GM19397 (cell line): Measurements from ENCODE around the gene SPACA4.

Experiments used
- ATAC-seq: cut with Tn5 transposase; IDR thresholded peaks from one replicate; pipeline ENCODE4 v1.9.1; 2021; ENCODE audit warnings: mild to moderate bottlenecking, moderate library complexity; ENCODE audit not compliant: unreplicated experiment

SPACA4 gene

DNA sequence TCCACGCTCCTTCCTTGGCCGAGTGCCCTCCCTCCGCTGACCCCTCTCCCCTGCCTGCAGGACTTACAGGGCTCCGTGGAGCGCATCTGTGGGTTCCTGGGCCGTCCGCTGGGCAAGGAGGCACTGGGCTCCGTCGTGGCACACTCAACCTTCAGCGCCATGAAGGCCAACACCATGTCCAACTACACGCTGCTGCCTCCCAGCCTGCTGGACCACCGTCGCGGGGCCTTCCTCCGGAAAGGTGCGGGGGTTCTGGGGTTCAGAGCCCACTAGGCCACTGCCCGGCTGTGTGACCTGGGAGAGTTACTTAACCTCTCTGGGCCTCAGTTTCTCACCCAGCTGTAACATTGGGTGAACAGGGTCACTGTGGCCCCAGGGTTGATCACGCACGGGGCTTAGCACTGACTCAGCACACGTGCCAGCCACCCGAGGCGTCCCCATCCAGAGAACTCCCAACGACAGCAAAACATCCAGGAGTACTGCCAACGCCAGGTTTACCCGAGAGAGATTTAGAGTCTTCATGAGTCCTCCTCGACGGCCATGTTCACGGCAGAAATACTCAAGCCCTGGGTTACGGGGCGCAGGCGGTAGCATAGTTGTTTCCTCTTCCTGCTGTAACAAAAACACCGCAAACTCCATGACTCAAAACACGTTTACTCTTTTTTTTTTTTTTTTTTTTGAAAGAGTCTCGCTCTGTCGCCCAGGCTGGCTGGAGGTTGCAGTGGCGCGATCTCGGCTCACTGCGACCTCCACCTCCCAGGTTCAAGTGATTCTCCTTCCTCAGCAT, 9.7 kb upstream of the SPACA4 start:
- ATAC-seq, result no peak

GRCh38 chr19:48598996-48599700, 7.4 kb upstream of the SPACA4 start:
- ATAC-seq, result no peak

DNA sequence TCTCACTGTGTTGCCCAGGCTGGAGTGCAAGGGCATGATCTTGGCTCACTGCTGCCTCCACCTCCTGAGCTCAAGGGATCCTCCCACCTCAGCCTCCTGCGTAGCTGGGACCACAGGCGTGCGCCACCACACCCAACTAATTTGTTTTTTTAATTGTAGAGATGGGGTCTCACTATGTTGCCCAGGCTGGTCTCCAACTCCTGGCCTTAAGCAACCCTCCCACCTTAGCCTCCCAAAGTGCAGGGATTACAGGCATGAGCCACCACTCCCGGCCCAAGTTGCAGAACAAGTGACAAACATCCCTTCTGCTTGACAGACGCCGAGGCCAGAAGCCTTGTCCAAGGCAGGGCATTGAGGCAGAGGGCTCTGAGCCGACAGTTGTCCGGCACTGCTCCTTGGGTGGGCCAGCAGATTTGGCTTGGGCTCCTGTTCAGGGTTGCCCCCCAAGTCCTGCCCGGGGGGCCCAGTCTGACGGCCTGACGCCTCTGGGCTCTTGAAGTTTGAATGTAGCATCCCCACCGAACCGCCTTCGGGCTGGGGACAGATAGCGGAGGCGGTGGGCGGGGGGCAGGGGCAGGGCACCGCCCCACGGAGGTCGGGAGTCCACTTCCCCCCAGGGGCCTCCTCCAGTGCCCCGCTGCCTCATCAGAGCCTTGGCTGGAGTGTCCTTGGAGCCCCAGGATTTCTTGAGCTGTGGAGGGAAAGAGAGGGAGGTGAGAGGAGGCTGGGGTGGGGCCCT, 5.7 kb upstream of the SPACA4 start:
- ATAC-seq, result no peak

GRCh38 chr19:48603001-48603400, 3.5 kb upstream of the SPACA4 start:
- no peak for ATAC-seq

DNA sequence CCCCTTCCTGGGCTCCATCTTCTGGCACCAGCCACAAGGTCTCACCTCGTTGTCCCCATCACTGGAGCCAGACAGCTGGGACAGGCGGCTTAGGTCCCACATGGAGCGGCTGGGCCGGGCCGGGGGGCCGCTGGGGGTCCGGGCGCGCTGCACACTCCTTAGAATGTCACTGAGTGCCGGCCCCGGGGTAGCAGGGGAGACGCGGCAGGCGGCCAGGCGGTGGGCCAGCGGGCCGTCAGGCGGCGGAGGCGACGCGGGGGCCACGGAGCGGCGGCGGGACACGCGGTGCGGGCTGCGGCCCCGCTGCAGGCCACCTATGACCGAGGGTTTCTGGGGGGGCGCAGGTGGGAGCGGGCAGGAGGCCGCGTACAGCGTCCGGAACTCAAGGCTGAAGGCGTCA, 3.1 kb upstream of the SPACA4 start:
- no peak for ATAC-seq

DNA sequence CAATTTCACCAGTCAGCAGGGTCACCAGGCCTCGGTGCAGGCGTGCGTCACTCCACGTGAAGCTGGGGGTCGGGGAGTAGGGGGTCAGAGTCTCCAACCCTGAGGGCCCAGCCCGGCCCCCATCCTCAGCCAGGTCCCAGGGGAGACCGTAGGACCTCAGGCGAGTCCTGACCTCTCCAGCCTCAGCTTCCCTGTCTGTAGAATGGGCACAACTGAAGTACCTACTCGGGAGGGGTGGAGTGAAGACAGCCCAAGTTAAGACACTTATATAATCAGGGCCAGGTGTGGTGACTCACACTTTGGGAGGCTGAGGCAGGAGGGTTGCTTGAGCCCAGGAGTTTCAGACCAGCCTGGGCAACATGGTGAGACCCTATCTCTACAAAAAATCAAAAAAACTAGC, 2.7 kb upstream of the SPACA4 start:
- ATAC-seq, result no peak

- no peak for ATAC-seq
Measured at GRCh38 chr19:48607359-48607755, 815 bp downstream of the SPACA4 start.

DNA sequence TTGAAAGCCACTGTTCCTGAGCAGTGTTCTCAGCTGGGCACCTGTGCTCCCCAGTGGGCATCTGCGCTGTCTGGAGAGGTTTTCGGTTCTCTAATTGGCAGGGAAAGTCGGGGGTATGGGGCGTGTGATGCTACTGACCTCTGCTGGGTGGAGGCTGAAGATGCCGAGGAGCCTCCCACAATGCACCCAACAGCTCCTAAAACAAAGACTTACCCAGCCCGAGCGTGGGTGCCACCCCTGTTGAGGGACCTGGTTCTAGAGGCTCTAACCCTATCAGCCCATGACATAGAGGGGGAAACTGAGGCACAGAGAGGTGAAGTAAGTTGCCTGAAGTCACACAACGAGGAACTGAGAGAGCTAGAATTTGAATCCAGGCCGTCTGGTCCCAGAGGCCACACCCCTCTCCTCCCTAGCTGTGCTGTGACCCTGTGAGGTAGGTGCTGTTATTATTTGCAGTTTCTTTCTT, 2.3 kb downstream of the SPACA4 start:
- no peak for ATAC-seq

GRCh38 chr19:48609571-48610108, 3.1 kb downstream of the SPACA4 start:
- no peak for ATAC-seq

DNA sequence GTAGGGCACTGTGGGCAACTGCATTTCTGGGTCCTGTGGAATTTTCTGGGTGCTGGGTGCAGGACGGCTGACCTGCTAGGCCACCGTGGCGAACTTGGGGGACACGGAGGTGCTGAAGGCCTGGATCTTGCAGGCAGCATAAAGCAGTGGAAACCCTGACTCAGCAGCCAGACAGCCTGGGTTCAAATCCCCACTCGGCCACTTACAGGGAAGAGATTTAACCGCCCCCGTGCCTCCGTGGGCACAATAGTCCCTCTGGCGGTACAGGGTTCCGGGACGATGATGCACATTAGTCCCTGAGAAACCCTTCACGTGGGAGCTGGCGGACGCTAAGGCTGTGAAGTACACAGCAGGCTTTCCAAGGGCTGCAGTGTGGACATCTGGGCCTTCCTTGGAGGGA, 5.3 kb downstream of the SPACA4 start:
- ATAC-seq, result no peak

GRCh38 chr19:48613024-48613851, 6.7 kb downstream of the SPACA4 start:
- ATAC-seq, result no peak

- ATAC-seq, result no peak
Measured at GRCh38 chr19:48613852-48614435, 7.4 kb downstream of the SPACA4 start.

- no peak for ATAC-seq
Measured at GRCh38 chr19:48614436-48615230, 8.1 kb downstream of the SPACA4 start, which contains the start of gene FAM83E. TSS of gene FAM83E (minus strand) at chr19:48615076. CDS start at chr19:48613372, 1,704 bp downstream.

DNA sequence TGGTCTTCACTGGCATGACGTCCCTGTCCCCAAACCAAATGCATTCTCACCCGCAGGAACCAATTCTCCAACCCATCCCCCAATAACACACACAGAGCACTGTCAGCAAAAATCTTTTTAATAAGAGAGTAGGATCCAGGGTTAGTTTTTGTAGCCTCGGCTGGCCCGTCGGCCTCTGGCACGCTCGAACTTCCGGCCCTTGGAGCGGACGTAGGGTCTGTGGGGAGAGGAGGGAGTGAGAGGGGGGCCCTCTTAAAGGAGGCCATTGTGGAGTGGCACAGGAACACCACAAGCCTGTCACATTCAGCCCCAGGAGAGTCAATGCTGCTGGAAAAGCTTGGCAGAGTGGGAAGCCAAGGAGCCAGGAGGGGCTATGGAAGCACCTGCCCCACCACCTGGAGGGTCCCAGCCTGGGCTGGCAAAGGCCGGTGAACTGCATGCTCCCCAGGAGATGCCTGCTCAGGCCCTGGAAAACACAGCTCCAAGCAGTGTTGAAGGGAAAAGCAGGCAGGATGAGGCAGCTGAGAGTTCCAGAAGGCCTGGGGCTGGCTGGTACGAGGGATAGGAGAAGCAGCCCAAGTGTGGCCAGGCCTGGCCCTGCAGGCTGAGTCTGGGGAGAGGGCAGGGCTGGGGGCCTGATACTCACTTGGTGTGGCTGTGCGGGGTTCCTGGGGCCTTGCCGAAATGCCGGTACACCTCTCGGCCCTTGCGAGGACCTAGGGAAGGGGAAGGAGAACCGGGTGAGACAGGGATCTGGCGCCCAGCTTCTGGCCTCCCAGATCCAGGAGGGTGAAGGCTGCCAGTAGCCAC, 8.9 kb downstream of the SPACA4 start:
- ATAC-seq, result no peak

GRCh38 chr19:48616041-48616436, 9.5 kb downstream of the SPACA4 start:
- ATAC-seq, result no peak

GRCh38 chr19:48616491-48617056, 10.0 kb downstream of the SPACA4 start:
- ATAC-seq, result no peak

DNA sequence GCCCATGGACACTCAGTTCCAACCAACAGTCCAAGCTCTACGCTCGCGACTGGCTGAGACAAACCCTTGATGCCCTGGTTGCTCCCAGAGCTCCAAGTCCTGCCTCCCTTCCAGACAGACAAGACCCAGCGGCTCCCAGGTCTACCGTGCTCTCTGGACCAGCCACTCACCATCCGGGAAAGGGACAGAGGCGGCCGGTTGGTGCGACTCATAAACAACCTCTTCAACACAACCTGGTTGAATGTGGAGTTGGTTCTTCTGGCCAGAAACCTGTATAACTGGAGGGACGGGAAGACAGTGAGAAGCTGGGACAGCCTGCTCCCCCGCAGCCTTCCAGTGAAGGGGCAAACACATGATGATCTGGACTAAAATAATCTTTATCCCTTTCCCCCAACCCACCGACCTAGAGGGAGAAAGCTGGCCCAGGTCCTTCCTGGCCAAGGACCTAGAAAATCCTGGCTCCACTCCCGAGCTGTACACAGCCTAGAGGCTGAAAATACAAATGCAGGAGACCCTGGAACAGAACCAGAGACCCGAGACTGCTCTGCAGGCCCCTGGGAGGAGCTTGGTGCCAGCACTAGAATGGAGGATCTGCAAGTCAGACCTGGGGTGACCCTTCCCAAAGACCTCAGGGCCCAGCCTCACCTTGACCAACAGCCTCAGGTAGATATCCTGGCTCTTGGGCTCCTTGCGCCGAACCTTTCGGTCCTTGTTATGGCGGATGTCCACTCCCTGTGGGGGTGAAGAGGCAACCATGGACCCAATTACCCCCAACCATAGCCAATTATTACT, 10.8 kb downstream of the SPACA4 start:
- ATAC-seq, result no peak
